GM18909 (cell line): Measurements from ENCODE around the gene ANGPTL1.
"Not testable (repeated sequence)": the region's sequence is repeated elsewhere in the genome, so short reads cannot be mapped to it uniquely, and the experiment has no call there.

ENCODE experiments used
- ATAC-seq: cut with Tn5 transposase; IDR thresholded peaks from one replicate; pipeline ENCODE4 v1.9.1; 2021; ENCODE audit warnings: mild to moderate bottlenecking; ENCODE audit not compliant: unreplicated experiment, poor library complexity

Gene ANGPTL1

GRCh38 chr1:178869119-178869697 is 1.7 kb downstream of the ANGPTL1 start:
- no peak for ATAC-seq

GRCh38 chr1:178868706-178869105 is 2.2 kb downstream of the ANGPTL1 start:
- ATAC-seq, result no peak

GRCh38 chr1:178867670-178868069 is 3.2 kb downstream of the ANGPTL1 start:
- no peak for ATAC-seq

GRCh38 chr1:178864326-178864725 is 6.6 kb downstream of the ANGPTL1 start:
- no peak for ATAC-seq

GRCh38 chr1:178862864-178863263 is 8.0 kb downstream of the ANGPTL1 start:
- ATAC-seq, result no peak

GRCh38 chr1:178862416-178862815 is 8.5 kb downstream of the ANGPTL1 start:
- ATAC-seq, result no peak

- ATAC-seq, result no peak
These were observed 13.8 kb downstream of the ANGPTL1 start for GRCh38 chr1:178857126-178857525.

- no peak for ATAC-seq
These were observed 21.0 kb downstream of the ANGPTL1 start for GRCh38 chr1:178849918-178850317.

- not testable (repeated sequence) for ATAC-seq
These were observed 23.0 kb downstream of the ANGPTL1 start for GRCh38 chr1:178847919-178848318.

GRCh38 chr1:178847396-178847849 is 23.5 kb downstream of the ANGPTL1 start:
- no peak for ATAC-seq

GRCh38 chr1:178846306-178846705 is 24.6 kb downstream of the ANGPTL1 start:
- no peak for ATAC-seq

- ATAC-seq, result no peak
These were observed 26.4 kb downstream of the ANGPTL1 start for GRCh38 chr1:178844436-178844835.

GRCh38 chr1:178825167-178825566 is 45.7 kb downstream of the ANGPTL1 start:
- ATAC-seq, result no peak

GRCh38 chr1:178821134-178821866 is 49.6 kb downstream of the ANGPTL1 start:
- ATAC-seq, result peak; percentile 57

- ATAC-seq, result no peak
These were observed 51.8 kb downstream of the ANGPTL1 start for GRCh38 chr1:178819123-178819522.

- ATAC-seq, result no peak
These were observed 52.5 kb downstream of the ANGPTL1 start for GRCh38 chr1:178818416-178818815.

- no peak for ATAC-seq
These were observed 60.3 kb downstream of the ANGPTL1 start for GRCh38 chr1:178810585-178810984.

GRCh38 chr1:178808529-178808928 is 62.3 kb downstream of the ANGPTL1 start:
- no peak for ATAC-seq

- ATAC-seq, result no peak
These were observed 64.1 kb downstream of the ANGPTL1 start for GRCh38 chr1:178806665-178807300.

GRCh38 chr1:178802873-178803272 is 68.0 kb downstream of the ANGPTL1 start:
- ATAC-seq, result no peak
